ENCODE data around the gene RNH1.

DNA sequence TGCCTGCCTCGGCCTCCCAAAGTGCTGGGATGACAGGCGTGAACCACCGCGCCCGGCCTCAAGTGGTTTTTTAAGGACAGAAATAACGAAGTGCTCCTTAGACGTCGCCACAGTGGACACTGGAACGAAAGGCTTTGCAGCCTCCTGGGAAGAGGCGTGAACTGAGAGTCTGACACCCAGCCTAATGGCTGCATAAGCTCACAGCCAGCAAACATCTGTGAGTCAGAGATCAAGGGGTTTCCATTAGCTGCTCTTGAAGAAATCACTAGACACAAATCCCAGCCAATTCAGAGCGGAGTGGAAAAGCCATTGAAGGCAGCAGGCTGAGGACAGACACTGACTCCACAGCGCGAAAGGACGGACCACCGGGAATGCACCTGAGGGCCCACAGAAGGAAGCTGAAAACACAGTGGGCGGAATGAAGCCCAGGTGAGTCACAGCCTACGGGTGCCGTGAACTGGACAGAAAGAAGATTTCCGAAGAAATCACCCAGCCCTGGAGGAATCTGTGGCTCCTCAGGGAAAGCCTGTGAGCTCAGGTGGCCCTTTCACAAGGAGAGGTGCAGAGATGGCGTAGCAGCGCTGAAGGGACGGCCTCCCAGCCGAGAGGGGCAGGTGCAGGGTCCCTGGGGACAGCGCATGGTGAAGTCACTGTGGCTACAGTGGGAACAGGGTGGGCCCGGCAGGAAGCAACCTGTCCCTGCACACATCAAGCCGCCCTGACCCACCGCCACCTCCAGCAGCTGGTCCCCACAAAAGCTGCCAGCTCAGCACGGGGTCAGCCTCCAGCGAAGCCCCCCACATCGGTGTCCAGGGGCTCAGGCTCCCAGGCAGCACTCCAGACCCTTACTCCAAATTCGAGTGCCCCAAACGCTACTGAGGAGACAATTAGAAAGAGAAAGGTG lies 41.9 kb upstream of the RNH1 start:
- no peak for TF ChIP-seq POLR2AphosphoS5 (IDR thresholded peaks at IDR 0.05; ENCODE audit: low read depth, low read length)
- TF ChIP-seq, protein P1, sequence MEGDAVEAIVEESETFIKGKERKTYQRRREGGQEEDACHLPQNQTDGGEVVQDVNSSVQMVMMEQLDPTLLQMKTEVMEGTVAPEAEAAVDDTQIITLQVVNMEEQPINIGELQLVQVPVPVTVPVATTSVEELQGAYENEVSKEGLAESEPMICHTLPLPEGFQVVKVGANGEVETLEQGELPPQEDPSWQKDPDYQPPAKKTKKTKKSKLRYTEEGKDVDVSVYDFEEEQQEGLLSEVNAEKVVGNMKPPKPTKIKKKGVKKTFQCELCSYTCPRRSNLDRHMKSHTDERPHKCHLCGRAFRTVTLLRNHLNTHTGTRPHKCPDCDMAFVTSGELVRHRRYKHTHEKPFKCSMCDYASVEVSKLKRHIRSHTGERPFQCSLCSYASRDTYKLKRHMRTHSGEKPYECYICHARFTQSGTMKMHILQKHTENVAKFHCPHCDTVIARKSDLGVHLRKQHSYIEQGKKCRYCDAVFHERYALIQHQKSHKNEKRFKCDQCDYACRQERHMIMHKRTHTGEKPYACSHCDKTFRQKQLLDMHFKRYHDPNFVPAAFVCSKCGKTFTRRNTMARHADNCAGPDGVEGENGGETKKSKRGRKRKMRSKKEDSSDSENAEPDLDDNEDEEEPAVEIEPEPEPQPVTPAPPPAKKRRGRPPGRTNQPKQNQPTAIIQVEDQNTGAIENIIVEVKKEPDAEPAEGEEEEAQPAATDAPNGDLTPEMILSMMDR (IDR thresholded peaks at IDR 0.05): no peak
- no peak for TF ChIP-seq SIN3A (IDR thresholded peaks at IDR 0.05; ENCODE audit: borderline replicate concordance, insufficient read depth, low read depth, low read length)
- TF ChIP-seq, protein P2, sequence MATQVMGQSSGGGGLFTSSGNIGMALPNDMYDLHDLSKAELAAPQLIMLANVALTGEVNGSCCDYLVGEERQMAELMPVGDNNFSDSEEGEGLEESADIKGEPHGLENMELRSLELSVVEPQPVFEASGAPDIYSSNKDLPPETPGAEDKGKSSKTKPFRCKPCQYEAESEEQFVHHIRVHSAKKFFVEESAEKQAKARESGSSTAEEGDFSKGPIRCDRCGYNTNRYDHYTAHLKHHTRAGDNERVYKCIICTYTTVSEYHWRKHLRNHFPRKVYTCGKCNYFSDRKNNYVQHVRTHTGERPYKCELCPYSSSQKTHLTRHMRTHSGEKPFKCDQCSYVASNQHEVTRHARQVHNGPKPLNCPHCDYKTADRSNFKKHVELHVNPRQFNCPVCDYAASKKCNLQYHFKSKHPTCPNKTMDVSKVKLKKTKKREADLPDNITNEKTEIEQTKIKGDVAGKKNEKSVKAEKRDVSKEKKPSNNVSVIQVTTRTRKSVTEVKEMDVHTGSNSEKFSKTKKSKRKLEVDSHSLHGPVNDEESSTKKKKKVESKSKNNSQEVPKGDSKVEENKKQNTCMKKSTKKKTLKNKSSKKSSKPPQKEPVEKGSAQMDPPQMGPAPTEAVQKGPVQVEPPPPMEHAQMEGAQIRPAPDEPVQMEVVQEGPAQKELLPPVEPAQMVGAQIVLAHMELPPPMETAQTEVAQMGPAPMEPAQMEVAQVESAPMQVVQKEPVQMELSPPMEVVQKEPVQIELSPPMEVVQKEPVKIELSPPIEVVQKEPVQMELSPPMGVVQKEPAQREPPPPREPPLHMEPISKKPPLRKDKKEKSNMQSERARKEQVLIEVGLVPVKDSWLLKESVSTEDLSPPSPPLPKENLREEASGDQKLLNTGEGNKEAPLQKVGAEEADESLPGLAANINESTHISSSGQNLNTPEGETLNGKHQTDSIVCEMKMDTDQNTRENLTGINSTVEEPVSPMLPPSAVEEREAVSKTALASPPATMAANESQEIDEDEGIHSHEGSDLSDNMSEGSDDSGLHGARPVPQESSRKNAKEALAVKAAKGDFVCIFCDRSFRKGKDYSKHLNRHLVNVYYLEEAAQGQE (IDR thresholded peaks at IDR 0.05; ENCODE audit: insufficient read depth in 1 of 2, low read depth in 2 of 2, low read length in 1 of 2): no peak

Data from Panc1 (cell line).